ENCODE data around the gene UBE4B. TPM values are rescaled to one million over a fixed set of nuclear protein-coding genes. Genes with fewer than 3 reads are reported as not detected.

Gene UBE4B
- total RNA-seq, 1 experiment from 2014 or later = 54.7 TPM

DNA sequence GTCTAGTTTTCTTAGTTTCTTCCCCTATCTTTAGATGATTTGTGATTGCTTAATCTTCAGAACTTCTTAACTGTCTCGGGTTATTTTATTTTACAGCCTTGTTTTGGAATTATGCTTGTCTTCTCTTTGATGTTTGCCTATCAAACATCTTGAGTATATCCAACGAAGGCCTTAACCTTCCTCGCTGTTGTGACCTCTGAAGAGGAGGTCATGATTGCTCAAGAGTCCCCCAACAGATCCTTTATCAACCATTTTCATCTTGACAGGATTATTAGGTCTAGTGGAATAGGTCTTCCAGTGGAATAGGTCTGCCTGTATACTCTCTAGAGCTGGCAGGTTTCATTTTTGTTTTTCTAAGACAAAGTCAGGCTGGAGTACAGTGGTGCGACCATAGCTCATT is 45.7 kb downstream of the UBE4B start:
- Histone ChIP-seq H3K4me1 (ENCODE audit: control insufficient read depth, insufficient read depth, low read length) (no peaks in the 10 kb centered on the region), H3K36me3 (ENCODE audit: control insufficient read depth, insufficient read depth, low read length) (no peaks in the 10 kb centered on the region), H3K27me3 (ENCODE audit: control insufficient read depth, insufficient read depth, low read length) (no peaks in the 10 kb centered on the region), H3K4me3 (ENCODE audit: low read depth in 2 of 2, low read length in 2 of 2) (no peak overlapping the region), H3K9me3 (ENCODE audit: control insufficient read depth, insufficient read depth, low read depth, low read length) (no peaks in the 10 kb centered on the region), H3K27ac (ENCODE audit: low read length) (no peak overlapping the region)
- POLR2A ChIA-PET = no interaction called here
- TF ChIP-seq TCF7L2 (IDR thresholded peaks at IDR 0.05; ENCODE audit: low read depth, low read length) = no peak
- TF ChIP-seq, protein P1, sequence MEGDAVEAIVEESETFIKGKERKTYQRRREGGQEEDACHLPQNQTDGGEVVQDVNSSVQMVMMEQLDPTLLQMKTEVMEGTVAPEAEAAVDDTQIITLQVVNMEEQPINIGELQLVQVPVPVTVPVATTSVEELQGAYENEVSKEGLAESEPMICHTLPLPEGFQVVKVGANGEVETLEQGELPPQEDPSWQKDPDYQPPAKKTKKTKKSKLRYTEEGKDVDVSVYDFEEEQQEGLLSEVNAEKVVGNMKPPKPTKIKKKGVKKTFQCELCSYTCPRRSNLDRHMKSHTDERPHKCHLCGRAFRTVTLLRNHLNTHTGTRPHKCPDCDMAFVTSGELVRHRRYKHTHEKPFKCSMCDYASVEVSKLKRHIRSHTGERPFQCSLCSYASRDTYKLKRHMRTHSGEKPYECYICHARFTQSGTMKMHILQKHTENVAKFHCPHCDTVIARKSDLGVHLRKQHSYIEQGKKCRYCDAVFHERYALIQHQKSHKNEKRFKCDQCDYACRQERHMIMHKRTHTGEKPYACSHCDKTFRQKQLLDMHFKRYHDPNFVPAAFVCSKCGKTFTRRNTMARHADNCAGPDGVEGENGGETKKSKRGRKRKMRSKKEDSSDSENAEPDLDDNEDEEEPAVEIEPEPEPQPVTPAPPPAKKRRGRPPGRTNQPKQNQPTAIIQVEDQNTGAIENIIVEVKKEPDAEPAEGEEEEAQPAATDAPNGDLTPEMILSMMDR (IDR thresholded peaks at IDR 0.05) = no peak
- TF ChIP-seq POLR2AphosphoS5 (IDR thresholded peaks at IDR 0.05; ENCODE audit: low read depth, low read length) = no peak
- no peak for TF ChIP-seq SIN3A (IDR thresholded peaks at IDR 0.05; ENCODE audit: borderline replicate concordance, insufficient read depth, low read depth, low read length)
- TF ChIP-seq, protein P2, sequence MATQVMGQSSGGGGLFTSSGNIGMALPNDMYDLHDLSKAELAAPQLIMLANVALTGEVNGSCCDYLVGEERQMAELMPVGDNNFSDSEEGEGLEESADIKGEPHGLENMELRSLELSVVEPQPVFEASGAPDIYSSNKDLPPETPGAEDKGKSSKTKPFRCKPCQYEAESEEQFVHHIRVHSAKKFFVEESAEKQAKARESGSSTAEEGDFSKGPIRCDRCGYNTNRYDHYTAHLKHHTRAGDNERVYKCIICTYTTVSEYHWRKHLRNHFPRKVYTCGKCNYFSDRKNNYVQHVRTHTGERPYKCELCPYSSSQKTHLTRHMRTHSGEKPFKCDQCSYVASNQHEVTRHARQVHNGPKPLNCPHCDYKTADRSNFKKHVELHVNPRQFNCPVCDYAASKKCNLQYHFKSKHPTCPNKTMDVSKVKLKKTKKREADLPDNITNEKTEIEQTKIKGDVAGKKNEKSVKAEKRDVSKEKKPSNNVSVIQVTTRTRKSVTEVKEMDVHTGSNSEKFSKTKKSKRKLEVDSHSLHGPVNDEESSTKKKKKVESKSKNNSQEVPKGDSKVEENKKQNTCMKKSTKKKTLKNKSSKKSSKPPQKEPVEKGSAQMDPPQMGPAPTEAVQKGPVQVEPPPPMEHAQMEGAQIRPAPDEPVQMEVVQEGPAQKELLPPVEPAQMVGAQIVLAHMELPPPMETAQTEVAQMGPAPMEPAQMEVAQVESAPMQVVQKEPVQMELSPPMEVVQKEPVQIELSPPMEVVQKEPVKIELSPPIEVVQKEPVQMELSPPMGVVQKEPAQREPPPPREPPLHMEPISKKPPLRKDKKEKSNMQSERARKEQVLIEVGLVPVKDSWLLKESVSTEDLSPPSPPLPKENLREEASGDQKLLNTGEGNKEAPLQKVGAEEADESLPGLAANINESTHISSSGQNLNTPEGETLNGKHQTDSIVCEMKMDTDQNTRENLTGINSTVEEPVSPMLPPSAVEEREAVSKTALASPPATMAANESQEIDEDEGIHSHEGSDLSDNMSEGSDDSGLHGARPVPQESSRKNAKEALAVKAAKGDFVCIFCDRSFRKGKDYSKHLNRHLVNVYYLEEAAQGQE (IDR thresholded peaks at IDR 0.05; ENCODE audit: insufficient read depth in 1 of 2, low read depth in 2 of 2, low read length in 1 of 2) = no peak
- CTCF ChIA-PET = no interaction called here
- DNase-seq (ENCODE audit: low read depth, low spot score) (no peak), ATAC-seq (no peak)
- intact Hi-C loops (cut with micrococcal nuclease; ENCODE audit: unreplicated experiment) (no loop called here), in situ Hi-C loops (cut with HindIII; ENCODE audit: low pct_unique_long_range_greater_than_20kb, low sequenced_read_pairs) (no loop called here)
- BruUV-seq (replicated peaks) = no TSS peak

DNA sequence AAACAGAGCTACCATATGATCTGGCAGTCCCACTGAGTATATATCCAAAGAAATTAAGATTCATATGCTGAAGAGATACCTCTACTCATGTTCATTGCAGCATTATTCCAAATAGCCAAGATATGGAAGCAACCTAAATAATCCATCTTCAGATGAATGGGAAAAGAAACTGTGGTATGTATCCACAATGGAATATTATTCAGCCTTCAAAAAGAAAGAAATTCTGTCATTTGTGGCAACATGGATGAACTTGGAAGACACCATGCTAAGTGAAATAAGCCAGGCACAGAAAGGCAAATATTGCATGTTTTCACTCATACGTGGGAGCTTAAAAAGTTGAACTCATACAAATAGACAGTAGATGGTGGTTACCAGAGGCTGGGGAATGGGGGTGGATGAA is 47.8 kb downstream of the UBE4B start:
- ATAC-seq (no peak), DNase-seq (ENCODE audit: low read depth, low spot score) (no peak)
- intact Hi-C loops (cut with micrococcal nuclease; ENCODE audit: unreplicated experiment) = no loop called here
- Histone ChIP-seq H3K27me3 (ENCODE audit: control insufficient read depth, insufficient read depth, low read length) (no peaks in the 10 kb centered on the region), H3K36me3 (ENCODE audit: control insufficient read depth, insufficient read depth, low read length) (no peaks in the 10 kb centered on the region), H3K4me1 (ENCODE audit: control insufficient read depth, insufficient read depth, low read length) (no peaks in the 10 kb centered on the region), H3K9me3 (ENCODE audit: control insufficient read depth, insufficient read depth, low read depth, low read length) (no peaks in the 10 kb centered on the region), H3K4me3 (ENCODE audit: low read depth in 2 of 2, low read length in 2 of 2) (no peak overlapping the region), H3K27ac (ENCODE audit: low read length) (no peak overlapping the region)
- in situ Hi-C loops (cut with HindIII; ENCODE audit: low pct_unique_long_range_greater_than_20kb, low sequenced_read_pairs) = no loop called here
- BruUV-seq (replicated peaks) = no TSS peak
- ChIA-PET POLR2A (no interaction called here), CTCF (no interaction called here)
- TF ChIP-seq SIN3A (IDR thresholded peaks at IDR 0.05; ENCODE audit: borderline replicate concordance, insufficient read depth, low read depth, low read length) (no peak), TCF7L2 (IDR thresholded peaks at IDR 0.05; ENCODE audit: low read depth, low read length) (no peak), POLR2AphosphoS5 (IDR thresholded peaks at IDR 0.05; ENCODE audit: low read depth, low read length) (no peak)

DNA sequence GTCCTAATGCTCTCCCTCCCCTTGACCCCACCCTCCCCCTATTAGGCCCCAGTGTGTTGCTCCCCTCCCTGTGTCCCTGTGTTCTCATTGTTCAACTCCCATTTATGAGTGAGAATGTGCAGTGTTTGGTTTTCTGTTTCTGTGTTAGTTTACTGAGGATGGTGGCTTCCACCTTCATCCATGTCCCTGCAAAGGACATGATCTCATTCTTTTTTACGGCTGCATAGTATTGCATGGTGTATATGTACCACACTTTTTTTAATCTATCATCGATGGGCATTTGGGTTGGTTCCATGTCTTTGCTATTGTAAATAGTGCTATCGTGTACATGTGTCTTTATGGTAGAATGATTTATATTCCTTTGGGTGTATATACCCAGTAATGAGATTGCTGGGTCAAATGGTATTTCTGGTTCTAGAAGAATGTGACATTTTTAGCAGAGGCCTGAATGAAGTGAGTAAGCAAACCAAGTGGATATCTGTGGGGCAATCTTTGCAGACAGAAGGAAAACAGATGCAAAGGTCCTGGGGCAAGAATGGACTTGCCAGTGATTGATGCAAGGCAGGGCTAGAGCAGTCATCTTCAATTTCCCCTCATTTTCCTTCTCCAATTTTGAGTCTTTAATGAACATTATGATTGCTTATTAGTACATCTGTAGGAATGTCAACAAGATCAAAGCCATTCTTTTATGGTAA is 50.2 kb downstream of the UBE4B start:
- no peak overlapping the region for H3K27ac ChIP-seq (ENCODE audit: low read length)
- BruUV-seq (replicated peaks) = no TSS peak

More for the DNA sequence above, 50.2 kb downstream of the UBE4B start:
- in situ Hi-C loops (cut with HindIII; ENCODE audit: low pct_unique_long_range_greater_than_20kb, low sequenced_read_pairs) (no loop called here), intact Hi-C loops (cut with micrococcal nuclease; ENCODE audit: unreplicated experiment) (no loop called here)
- DNase-seq (ENCODE audit: low read depth, low spot score) = no peak
- no peak for ATAC-seq
- H3K27me3 ChIP-seq (ENCODE audit: control insufficient read depth, insufficient read depth, low read length) = no peaks in the 10 kb centered on the region
- ChIA-PET POLR2A (no interaction called here), CTCF (no interaction called here)
- H3K4me1 ChIP-seq (ENCODE audit: control insufficient read depth, insufficient read depth, low read length) = no peaks in the 10 kb centered on the region
- no peak overlapping the region for H3K4me3 ChIP-seq (ENCODE audit: low read depth in 2 of 2, low read length in 2 of 2)
- no peaks in the 10 kb centered on the region for H3K36me3 ChIP-seq (ENCODE audit: control insufficient read depth, insufficient read depth, low read length)
- no peaks in the 10 kb centered on the region for H3K9me3 ChIP-seq (ENCODE audit: control insufficient read depth, insufficient read depth, low read depth, low read length)
- TF ChIP-seq TCF7L2 (IDR thresholded peaks at IDR 0.05; ENCODE audit: low read depth, low read length) = 0 out of 2 replicates have a peak, but pooled peaks have one; percentile 38
- no peak for TF ChIP-seq POLR2AphosphoS5 (IDR thresholded peaks at IDR 0.05; ENCODE audit: low read depth, low read length)
- TF ChIP-seq, protein P1 (IDR thresholded peaks at IDR 0.05) = no peak
